Stromal cell of bone marrow (primary cell): ENCODE data around the gene DOLPP1.
A peak's percentile ranks its signal among the peaks of the same experiment; 100 is the strongest.

Experiments used
- DNase-seq: peaks from one replicate; pipeline ENCODE4 v3.0.0-alpha.2; 2012; ENCODE audit warnings: low read depth

Gene DOLPP1

DNA sequence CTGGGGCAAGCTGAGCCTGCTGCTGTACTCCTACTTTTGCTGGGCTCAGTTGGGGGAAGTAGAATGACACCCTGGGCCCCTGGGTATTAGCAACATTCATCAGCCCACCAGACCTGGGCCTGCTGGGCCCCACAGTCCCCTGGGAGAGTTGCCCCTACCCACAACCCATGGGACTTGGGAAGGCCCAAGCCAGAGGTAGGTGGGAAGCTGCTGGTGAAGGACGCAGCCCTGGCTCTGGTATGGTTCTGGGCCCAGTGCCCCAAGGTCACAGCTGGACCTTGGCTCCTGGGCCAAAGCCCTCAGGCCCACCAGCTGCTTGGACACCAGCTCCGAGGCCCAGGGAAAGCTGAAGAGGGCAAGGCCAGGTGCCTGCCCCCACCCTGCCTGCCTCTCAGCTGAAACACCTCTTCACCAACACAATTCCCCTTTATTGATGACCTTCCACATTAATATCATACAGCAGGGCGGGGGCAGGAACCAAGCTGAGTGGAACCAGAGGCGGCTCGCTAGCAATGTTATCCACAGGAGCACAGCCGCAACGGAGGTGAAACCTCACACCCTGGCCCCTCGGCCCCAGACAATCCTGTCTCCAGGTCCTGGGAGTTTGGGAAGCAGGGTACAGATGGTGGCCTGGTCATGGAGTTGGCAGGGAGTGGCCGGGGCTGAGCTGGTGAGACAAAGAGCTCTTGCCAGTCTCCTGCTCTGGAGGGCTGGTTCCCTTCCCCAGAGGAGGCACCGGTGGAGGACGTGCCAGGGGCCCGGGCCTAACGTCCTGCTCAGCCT is 13.7 kb downstream of the DOLPP1 start:
- no peak for DNase-seq

DNA sequence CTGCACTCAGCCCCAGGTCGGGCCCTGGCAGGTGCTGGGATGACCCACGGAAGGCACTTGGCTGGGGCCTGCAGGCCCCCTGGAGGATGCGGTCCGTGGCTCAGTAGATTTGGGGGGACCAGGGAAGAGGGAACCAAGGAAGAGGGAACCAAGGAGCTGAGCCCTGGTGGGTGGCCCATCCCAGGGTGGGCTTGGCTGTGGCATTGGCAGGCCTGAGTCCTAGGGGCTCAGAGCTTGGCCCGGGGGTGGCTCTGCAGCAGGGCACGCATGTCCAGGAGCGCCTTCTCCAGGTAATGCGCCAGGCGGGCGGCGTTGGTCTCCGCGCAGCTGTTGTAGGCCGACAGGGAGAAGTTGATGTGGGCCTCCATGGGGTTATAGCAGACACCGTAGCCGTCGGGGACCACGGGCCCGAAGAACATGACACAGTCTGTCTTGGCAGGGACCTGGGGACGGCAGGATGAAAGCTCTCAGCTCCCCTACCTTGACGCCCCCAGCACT is 14.3 kb downstream of the DOLPP1 start:
- DNase-seq = no peak

DNA sequence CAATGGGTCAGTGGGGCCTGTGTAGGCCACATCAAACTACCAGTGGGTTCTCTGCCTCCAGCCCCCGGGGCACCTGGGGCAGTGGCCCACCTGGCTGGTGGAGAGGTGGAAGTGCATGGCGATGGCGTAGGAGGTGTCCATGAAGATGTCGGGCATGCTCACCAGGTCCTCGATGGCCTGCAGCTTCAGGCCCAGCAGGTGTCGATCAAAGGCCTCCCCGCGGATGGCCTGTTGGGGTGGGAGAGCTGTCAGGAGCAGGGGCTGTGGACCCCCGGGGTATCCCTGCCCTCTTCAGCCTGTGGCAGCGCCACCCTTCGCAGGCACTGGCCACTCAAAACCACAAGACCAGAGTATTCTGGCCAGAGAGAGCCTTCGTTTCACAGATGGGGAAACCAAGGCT is 15.0 kb downstream of the DOLPP1 start:
- DNase-seq = no peak

DNA sequence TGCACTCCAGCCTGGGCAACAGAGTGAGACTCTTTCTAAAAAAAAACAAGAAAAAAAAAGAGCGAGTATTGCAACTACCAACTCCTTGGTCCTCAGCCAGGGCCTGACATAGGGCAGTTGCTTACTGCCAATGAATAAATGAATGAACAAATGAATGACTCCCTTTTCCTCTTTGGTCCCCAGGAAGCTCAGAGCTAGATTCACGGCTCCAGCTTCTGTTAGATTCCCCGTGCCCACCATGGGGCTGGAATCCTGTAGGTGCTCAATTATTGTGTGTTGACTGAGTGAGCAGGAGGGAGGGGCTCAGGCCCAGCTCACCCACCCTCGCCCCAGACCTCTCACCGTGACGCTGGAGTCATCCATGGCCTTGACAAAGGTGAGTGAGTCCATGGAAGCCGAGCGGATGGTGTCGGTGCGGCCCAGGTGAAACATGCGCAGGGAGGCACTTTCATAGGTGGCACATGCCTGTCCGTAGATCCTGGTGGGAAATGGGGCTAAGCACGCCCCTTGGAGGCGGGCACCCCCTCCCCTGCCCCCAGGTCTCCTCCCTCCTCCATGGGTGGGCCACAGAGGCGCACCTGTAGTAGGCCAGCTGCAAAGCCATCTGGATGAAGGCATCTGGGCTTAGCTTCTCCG is 16.9 kb downstream of the DOLPP1 start:
- DNase-seq = no peak

DNA sequence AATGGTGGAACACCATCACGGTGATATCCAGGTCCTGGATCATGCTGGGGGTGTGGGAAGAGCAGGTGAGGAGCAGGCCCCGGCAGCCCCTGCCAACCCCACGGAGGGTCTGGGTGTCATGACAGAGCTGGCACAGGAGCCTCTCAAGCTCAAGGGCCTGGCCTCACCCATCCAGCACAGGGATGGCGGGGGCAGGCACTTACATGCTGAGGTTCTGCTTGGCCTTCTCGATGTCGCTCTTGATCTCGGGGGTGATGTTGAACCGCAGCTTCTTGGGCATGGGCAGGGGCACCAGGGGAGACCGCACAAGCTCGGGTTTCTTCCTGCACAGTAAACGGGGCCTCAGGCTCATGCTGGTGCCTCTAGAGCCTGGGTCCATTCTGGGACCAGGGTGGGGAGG is 17.4 kb downstream of the DOLPP1 start:
- DNase-seq = no peak

DNA sequence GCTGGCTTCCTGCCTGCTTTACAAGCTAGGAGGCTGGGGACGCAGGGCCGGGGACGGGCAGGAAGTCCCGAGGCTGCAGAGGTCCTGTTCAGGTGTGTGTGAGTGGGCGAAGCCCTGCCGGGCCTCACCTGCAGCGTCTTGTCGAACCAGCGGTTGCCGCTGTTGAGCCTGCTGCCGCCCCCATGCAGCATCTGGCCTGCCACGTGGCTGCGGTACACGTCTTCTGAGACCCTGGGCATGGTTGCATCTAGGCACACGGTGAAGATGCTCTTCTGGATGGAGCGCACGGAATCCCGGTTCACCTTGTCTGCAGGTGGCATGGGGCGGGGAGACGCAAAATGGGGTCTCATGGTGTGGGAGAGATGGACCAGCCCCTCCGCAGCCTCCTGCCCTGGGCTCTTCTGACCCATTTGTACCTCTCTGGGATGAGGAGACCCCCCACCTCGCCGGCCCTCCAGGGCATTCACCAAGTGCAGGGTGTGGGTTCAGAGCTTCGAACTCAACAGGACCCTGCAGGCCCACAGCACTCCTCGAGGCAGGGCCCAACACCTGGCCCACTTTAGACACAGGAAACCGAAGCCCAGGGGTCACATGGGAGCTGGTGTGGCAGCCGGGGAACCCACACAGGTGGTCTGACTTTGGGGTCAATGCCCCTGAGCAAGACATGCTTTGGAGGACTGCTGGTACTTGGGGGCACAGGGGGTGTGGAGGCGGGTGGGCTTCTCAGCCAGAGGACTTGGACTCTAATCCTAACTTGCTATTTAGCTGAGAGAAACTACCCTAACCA is 19.7 kb downstream of the DOLPP1 start:
- no peak for DNase-seq

DNA sequence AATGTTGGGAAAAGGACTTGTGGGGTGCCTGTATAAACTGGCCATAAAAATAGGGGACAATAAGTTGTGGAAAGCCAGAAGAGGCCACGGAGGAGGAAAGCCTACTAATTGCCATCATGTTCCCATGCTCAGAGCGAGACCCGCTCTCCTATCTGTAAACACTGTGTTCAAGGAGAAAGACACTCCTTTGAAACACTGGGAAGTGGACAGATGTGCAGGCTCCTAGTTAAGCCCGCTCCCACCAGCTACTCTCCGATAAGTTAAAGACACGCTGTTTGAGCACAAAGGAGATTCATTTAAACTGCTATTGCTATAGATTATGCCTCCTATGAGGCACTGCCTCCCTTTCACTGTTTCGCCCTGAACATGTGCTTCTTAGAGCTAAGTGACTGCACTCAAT is 20.4 kb downstream of the DOLPP1 start:
- no peak for DNase-seq

DNA sequence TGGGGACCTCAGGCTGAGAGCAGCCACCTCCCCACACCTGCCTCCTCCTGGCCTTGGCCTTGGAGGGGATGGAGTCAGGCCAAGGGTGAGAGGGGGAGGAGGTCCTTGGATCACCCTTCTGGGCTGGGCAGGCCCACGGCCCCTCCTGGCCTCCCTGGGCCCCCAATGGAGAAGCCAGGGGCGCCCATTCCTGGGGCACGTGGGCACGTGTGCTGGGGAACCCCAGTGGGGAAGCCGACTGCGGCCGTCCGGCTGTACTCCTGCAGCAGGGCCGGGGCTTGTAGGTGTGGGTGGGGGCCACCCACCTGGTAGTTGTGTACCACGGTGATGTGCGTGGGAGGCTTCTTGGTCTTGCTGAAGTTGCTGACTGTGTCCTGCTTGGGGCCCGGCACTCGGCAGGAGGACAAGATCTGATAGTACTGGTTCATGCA is 21.2 kb downstream of the DOLPP1 start:
- no peak for DNase-seq

DNA sequence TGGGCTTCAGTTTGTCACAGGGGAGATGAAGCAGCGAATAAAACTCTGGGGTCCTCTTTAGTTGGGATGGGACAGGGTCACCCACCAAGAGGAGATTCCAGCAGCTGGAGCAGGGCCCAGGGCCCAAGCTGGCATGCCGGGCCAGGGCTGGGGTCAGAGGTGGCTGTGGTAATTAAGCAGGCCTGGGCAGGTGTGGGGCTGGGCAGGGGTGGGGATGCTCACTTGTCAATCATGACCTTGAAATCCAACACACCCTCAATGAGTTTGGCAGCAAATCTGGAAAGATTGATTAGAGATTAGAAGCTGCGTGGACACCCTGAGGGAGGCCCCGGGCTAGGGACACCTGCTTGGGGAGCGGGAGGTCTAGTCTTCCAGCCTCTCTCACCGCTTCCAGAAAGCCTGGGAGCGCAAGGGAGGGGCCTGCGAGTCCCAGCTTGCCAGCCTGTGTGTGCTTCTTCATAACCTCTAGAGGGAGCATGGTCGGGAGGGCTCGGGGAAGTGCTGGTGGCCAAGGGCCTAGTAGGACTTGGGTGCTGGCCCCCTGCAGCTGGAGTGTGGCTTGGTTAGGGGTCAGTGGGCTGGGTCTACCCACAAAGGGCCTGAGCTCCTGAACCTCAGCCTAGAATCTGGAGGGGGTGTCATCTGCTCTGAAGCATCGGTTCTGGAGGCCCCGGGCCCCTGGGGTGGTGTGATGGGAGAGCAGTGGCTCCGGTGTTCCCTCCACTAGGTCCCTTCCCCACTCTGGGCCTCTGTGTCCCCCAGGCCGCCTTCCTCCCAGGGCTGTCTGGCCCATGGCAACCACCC is 22.1 kb downstream of the DOLPP1 start:
- no peak for DNase-seq

DNA sequence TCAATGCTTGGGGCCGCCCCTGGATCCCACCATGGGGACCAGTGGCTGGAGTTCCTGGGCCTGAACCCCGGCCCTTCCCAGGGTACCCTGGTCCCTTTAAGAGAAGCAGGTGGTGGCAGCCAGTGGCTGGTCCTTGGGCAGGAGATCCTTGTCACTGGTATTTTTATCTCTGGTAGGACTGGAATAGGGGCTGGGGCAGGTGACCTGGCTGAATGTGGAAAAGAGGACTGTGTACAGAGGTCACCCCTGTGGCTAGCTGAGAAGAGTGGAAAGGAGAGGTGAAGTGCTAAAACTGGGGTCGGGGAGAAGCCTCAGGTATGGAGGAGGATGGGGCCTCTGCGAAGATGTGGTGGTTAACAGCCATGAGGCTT is 22.7 kb downstream of the DOLPP1 start:
- DNase-seq = no peak

DNA sequence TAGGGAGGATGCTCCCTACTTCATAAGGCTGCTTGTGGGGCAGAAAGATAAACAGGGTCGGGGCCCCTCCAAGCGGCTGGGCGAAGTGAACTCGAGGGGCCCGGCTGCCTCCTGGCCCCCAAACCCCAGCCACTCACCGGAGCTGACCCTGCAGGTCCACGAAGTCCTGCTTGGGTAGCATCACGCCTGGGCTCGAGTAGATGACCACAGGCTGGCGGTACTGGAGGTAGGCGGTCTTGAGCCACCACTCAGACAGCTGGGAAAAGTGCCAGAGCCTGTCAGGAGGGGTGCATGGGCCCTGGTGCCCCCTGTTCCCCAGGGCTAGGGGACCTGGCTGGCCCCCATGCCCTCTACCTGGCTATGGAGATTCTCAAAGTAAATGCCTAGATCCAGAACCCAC is 23.1 kb downstream of the DOLPP1 start:
- DNase-seq = no peak

DNA sequence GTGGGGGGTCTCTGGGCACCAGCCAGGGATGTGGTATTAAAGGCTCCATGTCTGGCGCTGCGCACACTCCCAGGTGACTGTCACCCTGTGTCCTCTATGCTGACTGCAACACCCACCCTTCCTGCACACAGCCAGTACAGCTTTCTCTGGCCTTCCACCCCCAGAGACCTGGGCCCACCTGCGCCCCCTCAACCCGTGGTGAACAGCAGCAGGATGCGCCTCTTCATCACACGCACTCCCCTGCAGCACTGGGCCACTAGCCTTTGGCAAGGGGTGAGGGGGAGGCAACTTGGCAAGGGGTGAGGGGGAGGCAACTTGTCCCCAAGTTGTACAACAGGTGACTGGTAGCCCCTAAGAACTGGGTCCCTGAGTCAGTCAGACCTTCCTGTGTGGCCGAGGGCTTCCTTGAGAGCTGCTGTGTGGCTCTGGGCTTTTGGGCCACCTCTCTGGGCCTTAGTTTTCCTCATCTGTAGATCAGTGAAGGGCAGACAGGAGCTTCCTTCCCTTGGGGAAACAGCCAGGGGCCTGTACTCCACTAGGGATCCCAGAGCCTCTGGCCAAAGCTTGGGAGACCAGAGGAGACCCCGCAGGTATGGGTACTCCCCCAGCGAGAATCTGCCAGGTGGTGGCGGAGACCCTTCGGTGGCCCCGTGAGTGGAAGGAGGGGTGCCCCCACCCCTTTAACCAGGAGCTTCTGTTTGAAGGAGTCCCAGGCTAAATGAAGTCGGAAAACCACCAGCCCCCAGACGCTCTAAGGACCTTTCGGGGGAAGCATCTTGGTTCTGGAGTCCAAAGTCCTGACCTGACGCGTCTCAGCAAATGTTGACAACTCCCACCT is 25.2 kb downstream of the DOLPP1 start:
- no peak for DNase-seq

DNA sequence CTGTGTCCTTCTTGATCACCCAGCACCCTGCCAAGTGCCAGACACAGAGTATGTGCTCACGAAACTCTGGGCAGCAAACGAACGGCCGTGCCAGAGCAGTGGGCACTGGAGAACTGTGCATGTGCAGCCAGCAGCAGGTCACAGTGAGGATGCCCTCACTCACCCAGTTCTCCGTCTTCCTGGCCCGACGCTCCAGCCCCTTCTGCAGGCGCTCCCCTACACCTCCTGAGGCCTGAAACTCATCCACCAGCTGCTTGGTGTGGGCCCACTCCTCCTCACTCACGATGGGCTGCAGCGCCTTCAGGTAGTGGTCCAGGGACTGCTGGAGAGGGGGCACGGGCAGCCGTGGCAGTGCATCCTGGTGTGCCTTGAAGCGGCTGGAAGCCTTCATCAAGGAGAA is 26.7 kb downstream of the DOLPP1 start:
- DNase-seq = no peak

DNA sequence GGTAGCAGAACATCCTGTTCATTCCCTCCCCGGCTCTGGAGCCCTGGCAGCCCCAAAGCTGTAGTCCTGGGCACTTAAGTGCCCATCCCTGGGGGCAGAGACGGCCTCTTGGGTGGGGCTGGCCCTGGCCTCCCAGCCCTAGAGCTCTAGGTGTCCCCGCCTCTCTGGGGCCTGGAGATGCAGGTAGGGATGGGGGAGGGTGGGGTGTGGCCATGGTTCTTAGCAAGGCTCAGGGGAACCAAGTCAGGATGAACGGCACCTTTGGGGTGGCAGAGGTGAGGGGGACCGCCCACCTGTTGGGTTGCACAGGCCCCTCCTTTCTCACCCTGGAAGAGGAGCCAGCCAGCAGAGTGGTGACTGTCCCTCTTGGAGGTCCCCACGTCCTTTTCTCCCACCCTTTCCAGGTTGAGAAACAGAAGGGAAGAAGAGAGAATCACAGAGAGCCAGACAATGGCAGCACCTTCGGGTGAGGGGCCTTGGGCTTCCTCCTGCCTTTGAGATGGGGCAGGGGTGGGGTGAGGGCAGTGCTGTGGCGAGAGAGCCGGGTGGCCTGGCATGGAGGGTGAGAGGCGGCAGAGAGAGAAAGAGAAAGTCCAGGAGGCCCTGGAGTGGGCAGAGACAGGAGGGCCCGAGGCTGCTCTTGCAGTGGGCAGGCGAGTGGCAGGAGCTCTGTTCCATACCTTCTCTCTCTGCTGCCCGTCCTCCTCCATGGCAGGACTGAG is 27.3 kb downstream of the DOLPP1 start:
- no peak for DNase-seq

DNA sequence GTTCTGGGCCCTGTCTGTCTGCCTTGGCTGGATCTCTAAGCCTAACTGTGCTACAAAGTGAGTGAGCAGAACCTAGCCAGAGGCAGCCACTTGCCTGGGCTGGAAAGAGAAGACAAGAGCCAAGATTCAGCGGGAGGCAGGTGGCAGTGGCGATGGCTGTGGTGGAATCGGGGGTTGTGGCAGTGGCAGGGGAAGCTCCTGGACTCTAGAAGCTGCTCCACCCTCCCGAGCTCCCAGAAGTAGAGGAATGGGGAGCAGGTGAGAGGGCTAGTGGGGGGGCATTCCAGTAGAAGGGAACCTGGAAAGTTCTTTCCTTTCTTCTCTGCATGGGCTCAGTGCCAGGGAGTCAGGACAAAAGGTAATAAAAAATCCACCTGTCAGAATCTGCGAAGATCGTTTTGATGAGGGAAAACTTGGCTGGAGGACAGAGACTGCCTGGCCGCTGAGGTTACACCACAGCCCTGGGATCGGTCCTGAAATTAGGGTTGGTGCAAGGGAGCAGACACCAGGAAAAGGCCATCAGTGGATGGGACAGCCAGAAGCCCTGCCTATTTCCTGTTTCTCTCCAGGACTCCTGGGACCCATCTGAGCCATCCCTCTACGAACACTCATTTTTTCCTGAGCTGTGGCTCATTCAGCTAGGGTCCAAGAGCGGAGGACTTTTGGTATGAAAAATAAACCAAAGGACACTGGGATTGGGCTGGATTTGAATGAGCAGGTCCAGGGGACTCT is 28.1 kb downstream of the DOLPP1 start:
- DNase-seq = no peak

DNA sequence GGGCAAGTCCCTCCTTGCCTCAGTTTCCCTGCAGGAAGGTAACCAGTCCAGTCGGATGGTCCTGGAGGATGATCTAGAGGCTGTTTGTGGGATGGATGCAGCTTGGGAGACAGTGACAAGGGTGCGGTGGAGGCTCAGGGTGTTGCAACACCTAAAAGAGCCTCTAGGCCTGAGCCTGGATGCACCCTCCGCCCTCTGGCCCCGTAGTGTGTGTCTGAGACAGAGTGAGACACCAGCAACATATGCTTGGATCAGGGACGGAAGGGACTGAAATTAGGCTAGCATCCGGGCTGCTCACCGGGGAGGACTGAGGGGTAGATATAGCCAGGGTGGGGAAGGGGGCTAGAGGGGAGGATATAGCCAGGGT is 28.6 kb downstream of the DOLPP1 start:
- DNase-seq = no peak

DNA sequence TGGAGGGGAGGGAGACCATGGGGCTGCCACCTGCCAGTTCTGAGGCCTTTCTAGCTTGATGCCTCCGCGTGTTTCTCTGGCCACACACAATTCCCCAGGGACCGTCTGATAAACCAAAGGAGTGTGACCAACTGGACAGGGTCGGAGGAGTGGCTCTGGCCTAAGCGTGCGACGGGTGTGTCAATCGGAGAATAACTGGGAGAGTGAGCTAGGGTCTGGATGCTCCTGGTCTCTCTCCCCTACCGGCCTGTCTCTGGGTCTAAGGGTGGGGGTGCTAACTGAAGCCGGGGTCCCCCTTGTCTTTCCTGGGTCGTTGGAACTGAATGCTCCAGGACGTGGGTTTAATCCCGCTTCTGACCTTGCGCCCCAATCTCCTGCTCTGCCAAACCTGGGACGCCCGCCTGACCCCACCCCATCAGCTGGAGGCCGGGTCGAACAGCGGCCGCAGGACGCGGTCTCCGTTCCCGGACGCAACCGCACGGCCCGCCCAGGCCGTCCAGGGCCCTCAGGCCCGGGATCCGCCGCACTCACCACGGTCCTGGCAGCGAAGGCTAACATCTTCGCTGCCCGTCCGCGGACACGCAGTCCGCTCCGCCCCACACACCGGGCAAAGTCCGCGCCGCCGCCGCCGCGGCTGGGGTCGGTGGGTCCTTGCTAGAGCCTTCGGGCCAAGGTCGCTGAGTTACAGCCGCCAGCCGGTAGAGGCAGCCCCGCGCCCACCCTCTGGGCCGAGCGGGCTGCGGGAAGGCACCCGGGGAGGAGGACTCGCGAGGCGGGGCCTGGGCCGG is 29.2 kb downstream of the DOLPP1 start:
- no peak for DNase-seq

DNA sequence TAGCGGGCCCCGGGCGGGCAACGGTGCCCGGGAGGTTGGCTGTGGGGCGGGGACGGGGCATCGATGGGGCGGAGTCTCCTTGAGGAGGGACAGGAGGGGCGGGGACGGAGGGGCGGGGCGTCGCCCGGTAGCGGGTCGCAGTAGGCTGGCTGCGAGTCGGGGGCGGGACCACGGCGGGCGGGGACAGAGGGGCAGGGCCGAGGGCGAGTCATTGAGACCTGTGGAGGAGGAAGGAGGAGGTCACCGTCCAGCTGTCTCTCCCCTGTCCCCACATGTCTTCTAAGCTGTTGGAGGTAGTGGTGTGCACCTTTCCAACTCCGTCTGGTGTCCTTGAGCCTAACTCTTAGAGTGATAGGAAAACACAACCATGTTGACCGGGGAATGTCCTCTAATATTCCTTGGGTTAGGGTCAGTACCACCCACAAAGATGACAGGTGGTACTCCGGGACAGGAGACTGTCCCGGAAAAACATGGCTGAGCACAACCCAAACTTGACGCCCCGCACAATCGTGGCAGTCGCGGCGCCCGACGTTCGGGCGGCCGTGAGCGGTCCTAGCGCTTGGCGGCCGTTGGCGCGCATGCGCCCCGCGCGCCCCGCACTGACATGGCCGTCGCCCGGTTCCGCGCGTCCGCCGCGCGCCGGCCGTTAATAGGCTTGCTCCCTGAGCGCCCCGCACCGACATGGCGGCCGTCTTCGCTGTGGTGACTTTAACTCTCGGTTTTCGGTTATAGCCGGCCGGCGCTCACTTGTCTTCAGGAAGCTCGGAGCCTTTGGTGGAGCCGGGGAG is 30.0 kb downstream of the DOLPP1 start, which contains the start of the genes CRAT and PTPA:
CRAT (minus strand) TSS at position 54 of the 788 bp plus-strand sequence. CDS start 284 bp downstream, outside the sequence.
PTPA (plus strand) TSS at position 676 of the 788 bp plus-strand sequence. CDS start 186 bp downstream, outside the sequence.
- DNase-seq = peak; percentile 86
